ENCODE measurements around the gene TMEM250. TPM values are rescaled to one million over a fixed set of nuclear protein-coding genes. Genes with fewer than 3 reads are reported as not detected.
A peak's percentile ranks its signal among the peaks of the same experiment; 100 is the strongest.

Gene TMEM250
- total RNA-seq, 4 donors from 2014 or later = 25.7 to 46.9 (median 41.5) TPM

DNA sequence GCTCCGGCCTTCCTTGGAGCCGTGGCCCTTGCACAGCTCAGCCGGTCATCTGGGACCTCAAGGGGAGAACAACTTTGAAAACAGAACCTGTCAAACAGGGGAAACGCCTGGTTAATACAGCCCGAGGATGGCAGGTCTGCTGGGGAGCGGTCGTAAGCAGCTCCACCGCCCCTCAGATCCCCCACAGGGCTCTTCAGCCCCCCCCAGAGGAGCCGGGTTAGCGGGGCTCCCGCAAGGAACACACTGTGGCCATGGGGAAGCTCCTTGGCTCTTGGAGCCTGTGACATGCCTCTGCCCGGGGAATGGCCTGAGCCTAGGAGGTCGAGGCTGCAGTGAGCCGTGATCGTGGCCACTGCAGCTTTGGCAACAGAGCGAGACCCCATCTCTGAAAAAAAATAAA, 6.8 kb downstream of the TMEM250 start:
- no peaks in the 10 kb centered on the region for H3K9me3 ChIP-seq
- no peak for ATAC-seq
- intact Hi-C loops (cut with DNase I; ENCODE audit: low total_unique reads) (no loop called here), in situ Hi-C loops (cut with MboI; ENCODE audit: low sequenced_read_pairs in 4 of 4) (no loop called here)
- H3K4me3 ChIP-seq = no peak overlapping the region
- peaks cover 0 to 14% of the 10 kb centered on the region in 2 donors for H3K36me3 ChIP-seq
- TF ChIP-seq, protein P1, sequence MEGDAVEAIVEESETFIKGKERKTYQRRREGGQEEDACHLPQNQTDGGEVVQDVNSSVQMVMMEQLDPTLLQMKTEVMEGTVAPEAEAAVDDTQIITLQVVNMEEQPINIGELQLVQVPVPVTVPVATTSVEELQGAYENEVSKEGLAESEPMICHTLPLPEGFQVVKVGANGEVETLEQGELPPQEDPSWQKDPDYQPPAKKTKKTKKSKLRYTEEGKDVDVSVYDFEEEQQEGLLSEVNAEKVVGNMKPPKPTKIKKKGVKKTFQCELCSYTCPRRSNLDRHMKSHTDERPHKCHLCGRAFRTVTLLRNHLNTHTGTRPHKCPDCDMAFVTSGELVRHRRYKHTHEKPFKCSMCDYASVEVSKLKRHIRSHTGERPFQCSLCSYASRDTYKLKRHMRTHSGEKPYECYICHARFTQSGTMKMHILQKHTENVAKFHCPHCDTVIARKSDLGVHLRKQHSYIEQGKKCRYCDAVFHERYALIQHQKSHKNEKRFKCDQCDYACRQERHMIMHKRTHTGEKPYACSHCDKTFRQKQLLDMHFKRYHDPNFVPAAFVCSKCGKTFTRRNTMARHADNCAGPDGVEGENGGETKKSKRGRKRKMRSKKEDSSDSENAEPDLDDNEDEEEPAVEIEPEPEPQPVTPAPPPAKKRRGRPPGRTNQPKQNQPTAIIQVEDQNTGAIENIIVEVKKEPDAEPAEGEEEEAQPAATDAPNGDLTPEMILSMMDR (IDR thresholded peaks at IDR 0.05 in 4 of 5, conservative IDR thresholded peaks at IDR 0.05 in 1 of 5) = no peak
- no peak for TF ChIP-seq POLR2A (IDR thresholded peaks at IDR 0.05)
- no peak for DNase-seq
- H3K4me1 ChIP-seq = peaks cover 18 to 30% of the 10 kb centered on the region in 2 donors
- no peak overlapping the region for H3K27ac ChIP-seq
- H3K27me3 ChIP-seq = no peaks in the 10 kb centered on the region

- Histone ChIP-seq H3K27me3 (no peaks in the 10 kb centered on the region), H3K27ac (no peak overlapping the region), H3K4me3 (no peak overlapping the region), H3K36me3 (peaks cover 0 to 10% of the 10 kb centered on the region in 2 donors), H3K9me3 (no peaks in the 10 kb centered on the region), H3K4me1 (peaks cover 23 to 33% of the 10 kb centered on the region in 2 donors)
- in situ Hi-C loops (cut with MboI; ENCODE audit: low sequenced_read_pairs in 4 of 4) (no loop called here), intact Hi-C loops (cut with DNase I; ENCODE audit: low total_unique reads) (no loop called here)
- DNase-seq (no peak), ATAC-seq (no peak)
- TF ChIP-seq, protein P1 (IDR thresholded peaks at IDR 0.05 in 4 of 5, conservative IDR thresholded peaks at IDR 0.05 in 1 of 5) = no peak
- TF ChIP-seq POLR2A (IDR thresholded peaks at IDR 0.05) = no peak
Observed at GRCh38 chr9:136111190-136111589, 7.5 kb downstream of the TMEM250 start.

GRCh38 chr9:136110082-136111061, 8.3 kb downstream of the TMEM250 start:
- intact Hi-C loops (cut with DNase I; ENCODE audit: low total_unique reads) = no loop called here
- peaks cover 0 to 4% of the 10 kb centered on the region in 2 donors for H3K36me3 ChIP-seq
- ATAC-seq (no peak), DNase-seq (no peak)
- no peaks in the 10 kb centered on the region for H3K9me3 ChIP-seq
- no peak for TF ChIP-seq POLR2A (IDR thresholded peaks at IDR 0.05)
- TF ChIP-seq, protein P1 (IDR thresholded peaks at IDR 0.05 in 4 of 5, conservative IDR thresholded peaks at IDR 0.05 in 1 of 5) = no peak
- in situ Hi-C loops (cut with MboI; ENCODE audit: low sequenced_read_pairs in 4 of 4) = no loop called here
- peaks cover 32 to 41% of the 10 kb centered on the region in 2 donors for H3K4me1 ChIP-seq
- peak overlapping the region; percentile 36 to 84 (median 66) for H3K27ac ChIP-seq
- no peaks in the 10 kb centered on the region for H3K27me3 ChIP-seq
- peak overlapping the region in 3 of 4 donors; percentile 40 to 55 (median 48) for H3K4me3 ChIP-seq

- peak overlapping the region; percentile 72 to 84 (median 74) for H3K27ac ChIP-seq
- H3K27me3 ChIP-seq = no peaks in the 10 kb centered on the region
- peaks cover 0 to under 1% of the 10 kb centered on the region in 2 donors for H3K36me3 ChIP-seq
- DNase-seq (peak; percentile 83 to 94), ATAC-seq (peak; percentile 74 to 78)
- no peaks in the 10 kb centered on the region for H3K9me3 ChIP-seq
- intact Hi-C loops (cut with DNase I; ENCODE audit: low total_unique reads) = loop anchor here (1.0 to 2.0 kb wide), 2 partner anchors 9 to 15 kb away; partner anchors contain the start of genes NACC2 and TMEM250
- H3K4me1 ChIP-seq = peaks cover 40 to 49% of the 10 kb centered on the region in 2 donors
- H3K4me3 ChIP-seq = peak overlapping the region; percentile 24 to 55 (median 44)
- in situ Hi-C loops (cut with MboI; ENCODE audit: low sequenced_read_pairs in 4 of 4) = no loop called here
- TF ChIP-seq, protein P1 (IDR thresholded peaks at IDR 0.05 in 4 of 5, conservative IDR thresholded peaks at IDR 0.05 in 1 of 5) = peak in 2 of 5 experiments; percentile 5 to 22
- TF ChIP-seq POLR2A (IDR thresholded peaks at IDR 0.05) = peak in 1 of 2 donors; percentile 19
Observed at GRCh38 chr9:136109351-136110081, 9.2 kb downstream of the TMEM250 start.

Measured in gastrocnemius medialis (tissue), 4 donors.